GM19372 (cell line): ENCODE results near the gene RSRC1.

Experiments
- ATAC-seq: cut with Tn5 transposase; IDR thresholded peaks from one replicate; pipeline ENCODE4 v1.9.1; 2021; ENCODE audit warnings: mild to moderate bottlenecking, low read depth, moderate library complexity; ENCODE audit not compliant: unreplicated experiment

Gene RSRC1

DNA sequence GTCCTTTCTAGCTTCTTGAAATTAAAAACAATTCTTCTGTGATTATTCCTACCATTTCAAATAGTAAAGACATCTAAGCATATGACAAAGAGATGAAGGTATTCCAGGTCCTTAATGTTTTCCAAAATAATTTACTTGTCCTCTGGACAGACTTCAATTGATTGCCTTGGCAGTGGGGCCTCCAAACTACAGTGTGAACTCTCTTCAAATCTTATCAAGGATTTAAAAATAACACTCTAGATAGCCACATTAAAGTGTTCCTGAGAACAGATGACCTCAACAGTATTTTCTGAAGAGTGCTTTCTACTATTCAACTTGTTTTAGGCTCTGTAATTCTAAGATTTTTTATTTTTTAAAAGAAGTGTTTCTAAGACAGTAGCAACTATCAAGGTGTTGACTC, 453.2 kb downstream of the RSRC1 start:
- no peak for ATAC-seq

DNA sequence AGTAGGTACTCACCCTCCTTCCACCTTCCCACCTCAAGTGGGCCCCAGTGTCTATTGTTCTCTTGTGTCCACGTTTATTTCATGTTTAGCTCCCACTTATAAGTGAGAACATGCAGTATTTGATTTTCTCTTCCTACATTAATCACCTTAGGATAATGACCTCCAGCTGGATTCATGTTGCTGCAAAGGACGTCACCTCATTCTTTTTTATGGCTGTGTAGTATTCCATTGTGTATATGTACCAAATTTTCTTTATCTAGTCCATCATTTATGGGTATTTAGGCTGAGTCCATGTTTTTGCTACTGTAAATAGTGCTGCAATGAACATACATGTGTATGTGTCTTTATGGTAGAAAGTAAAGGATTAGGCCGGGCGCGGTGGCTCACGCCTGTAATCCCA, 455.2 kb downstream of the RSRC1 start:
- ATAC-seq: no peak

DNA sequence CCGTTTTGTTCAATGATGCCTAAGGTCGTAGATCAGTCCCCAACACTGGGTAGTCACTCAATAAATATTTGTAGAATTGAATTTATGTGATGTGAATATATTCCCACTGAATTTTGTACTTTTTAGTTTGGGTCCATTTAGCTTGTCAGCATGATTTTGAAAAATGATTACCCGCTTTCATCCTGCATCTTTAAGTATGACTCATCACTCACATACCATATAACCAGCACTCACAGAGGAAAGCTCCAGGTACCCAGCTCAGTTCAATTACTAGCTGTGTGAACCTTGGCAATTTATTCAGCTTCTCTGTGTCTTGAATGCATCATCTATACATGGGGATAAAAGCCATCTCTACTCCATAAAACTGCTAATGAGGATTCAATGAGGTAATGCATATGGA, 458.9 kb downstream of the RSRC1 start:
- ATAC-seq: no peak

DNA sequence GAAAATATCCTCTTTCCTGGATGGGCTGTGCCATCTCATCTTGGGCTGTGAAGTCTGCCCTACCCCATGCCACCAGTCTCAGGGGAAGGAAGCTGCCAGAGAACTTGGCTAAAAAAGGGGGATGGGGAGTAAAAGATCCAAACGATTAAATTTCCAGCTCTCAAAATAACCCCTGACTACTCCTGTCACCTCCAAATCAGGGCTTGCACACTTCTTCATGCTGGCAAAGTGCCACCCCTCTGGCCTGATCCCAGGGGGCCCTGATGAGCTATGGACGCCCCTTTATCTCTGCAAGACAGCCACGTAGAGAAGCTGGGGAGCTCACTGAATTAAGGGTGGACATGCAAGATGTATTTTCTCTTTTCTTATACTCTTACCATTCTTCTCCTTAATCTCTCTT, 459.9 kb downstream of the RSRC1 start:
- ATAC-seq: no peak

DNA sequence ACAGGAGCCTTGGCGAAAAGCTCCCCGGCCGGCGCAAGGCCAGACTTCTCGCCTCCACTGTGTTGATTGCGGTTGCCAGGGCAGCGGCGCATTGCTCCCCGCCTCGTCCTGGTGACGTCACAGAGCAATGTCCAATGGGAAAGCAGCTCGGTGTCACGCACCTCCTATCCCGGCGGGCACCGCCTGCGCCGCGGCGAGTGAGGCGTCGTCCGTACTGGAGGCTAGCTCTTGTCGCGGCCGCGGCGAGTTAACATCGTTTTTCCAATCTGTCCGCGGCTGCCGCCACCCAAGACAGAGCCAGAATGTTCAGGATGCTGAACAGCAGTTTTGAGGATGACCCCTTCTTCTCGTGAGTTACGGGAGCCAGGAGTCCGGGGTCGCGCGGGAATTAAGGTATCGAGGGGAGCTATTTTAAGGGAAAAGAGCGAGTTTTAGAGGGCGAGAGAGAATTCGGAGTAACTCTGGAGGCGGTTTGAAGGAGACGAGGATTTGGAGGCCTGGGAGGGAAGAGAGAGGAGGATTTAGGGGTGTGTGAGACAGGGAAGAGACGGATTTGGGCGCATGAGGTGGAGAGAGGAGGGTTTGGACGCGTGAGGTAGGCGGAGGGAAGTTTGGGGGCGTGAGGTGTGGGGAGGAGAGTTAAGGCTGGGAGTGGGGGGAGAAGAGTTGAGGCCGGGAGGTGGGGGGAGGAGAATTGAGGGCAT, 461.3 kb downstream of the RSRC1 start, which contains the start of gene MLF1:
Gene MLF1 (plus strand): TSS at position 196 of the 704 bp plus-strand sequence. CDS start 107 bp downstream, at position 303.
- peak; percentile 100 for ATAC-seq

DNA sequence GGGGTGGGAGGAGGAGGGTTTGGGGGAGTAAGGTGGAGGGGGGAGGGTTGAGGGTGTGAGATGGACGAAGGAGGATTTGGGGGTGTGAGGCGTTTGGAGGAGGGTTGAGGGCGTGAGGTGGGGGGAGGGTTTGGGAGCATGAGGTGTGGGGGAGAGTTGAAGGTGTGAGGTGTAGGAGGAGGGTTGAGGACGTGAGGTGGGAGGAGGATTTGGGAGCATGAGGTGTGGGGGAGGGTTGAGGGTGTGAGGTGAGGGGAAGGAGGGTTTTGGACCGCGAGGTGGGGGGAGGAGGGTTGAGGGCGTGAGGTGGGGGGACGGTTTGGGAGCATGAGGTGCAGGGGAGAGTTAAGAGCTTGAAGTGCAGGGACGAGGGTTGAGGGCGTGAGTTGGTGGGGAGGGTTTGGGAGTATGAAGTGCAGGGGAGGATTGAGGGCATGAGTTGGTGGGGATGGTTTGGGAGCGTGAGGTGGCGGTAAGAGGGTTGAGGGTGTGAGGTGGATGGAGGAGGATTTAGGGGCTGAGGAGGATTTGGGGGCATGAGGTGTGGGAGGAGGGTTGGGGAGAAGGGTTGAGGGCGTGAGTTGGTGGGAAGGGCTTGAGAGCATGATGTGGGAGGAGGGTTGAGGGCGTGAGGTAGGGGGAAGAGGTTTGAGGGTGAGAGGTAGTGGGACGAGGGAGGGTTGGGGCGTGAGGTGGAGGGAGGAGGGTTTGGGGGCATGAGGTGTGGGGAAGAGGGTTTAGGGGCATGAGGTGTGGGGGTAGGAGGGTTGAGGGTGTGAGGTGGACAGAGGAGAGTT, 462.3 kb downstream of the RSRC1 start:
- ATAC-seq: no peak

DNA sequence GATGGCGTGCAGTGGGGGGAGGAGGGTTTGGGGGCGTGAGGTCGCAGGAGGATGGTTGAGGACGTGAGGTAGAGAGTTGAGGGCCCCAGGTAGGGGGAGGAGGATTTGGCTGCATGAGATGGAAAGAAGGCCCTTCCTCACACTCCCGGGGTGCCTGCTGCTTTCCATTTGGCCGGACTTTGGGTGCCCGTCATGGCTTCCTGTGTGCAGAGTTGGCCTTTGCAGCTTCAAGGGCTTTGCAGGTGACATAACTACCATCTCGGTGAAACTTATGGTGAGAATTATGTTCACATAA, 462.8 kb downstream of the RSRC1 start:
- ATAC-seq: no peak

DNA sequence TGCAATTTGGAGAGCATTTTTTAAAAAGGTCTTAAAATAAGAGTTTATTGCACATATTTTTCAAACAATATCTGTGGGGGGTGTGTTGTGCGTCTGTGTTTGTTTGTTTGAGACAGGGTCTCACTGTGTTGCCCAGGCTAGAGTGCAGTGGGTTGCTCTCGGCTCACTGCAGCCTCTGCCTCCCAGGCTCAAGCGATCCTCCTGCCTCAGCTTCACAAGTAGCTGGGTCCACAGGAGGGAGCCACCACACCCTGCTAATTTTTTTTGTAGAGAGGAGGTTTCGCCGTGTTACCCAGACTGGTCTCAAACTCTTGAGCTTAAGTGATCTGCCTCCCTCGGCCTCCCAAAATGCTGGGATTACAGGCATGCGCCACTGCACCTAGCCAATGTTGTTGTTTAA, 463.8 kb downstream of the RSRC1 start:
- no peak for ATAC-seq

DNA sequence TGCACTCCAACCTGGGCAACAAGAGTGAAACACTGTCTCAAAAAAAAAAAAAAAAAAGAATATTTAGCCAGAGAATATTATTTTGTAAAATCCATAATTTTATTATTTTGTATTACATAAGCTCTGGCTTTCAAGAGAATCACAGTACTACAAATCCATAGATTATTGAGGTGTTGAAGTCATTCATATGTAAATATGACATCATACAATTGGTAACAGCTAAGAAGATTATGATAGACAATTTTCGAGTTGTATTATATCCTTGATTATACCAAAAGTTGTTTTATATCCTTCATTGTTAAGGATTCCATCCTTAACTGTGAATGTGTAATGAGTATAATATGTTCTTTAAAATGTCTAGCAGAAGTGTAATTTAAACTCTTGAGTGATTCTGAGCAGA, 464.8 kb downstream of the RSRC1 start:
- ATAC-seq: no peak

DNA sequence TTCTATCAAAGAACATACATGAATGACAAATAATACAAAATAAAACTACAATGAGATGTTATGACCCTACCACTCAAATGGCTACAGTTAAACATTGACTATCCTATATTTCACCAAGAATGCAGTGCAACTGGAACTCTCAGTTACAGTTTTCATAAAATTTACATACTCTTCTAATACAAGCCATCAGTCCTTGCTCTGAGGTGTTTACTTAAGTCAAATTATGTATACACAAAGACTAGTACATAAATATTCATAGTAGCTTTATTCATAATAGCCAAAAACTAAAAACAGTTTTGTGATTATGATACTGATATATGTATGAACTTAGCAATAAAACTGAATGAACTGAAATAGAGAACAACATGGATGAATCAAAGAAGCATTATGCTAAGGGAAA, 480.3 kb downstream of the RSRC1 start:
- ATAC-seq: no peak
